Type B pancreatic cell (in vitro differentiated cells): Measurements from ENCODE around the gene SPAG16. TPM values are rescaled to one million over a fixed set of nuclear protein-coding genes. Genes with fewer than 3 reads are reported as not detected.

Experiments used
- DNase-seq: peaks from one replicate; pipeline ENCODE4 v3.0.0; 2021; ENCODE audit warnings: mixed read lengths; ENCODE audit not compliant: unreplicated experiment; ENCODE audit errors: extremely low spot score
- H3K27ac Mint-ChIP-seq: 2 replicates; pipeline ENCODE4 v1.8.0; 2021; ENCODE audit warnings: mild to moderate bottlenecking, mixed read lengths
- H3K27me3 Mint-ChIP-seq: 2 replicates; pipeline ENCODE4 v1.8.0; 2021; ENCODE audit warnings: mixed read lengths
- H3K36me3 Mint-ChIP-seq: 2 replicates; pipeline ENCODE4 v1.8.0; 2021; ENCODE audit warnings: mixed read lengths
- H3K4me1 Mint-ChIP-seq: one replicate; pipeline ENCODE4 v1.8.0; 2021; ENCODE audit warnings: mixed read lengths; ENCODE audit not compliant: unreplicated experiment
- H3K4me3 Mint-ChIP-seq: 2 replicates; pipeline ENCODE4 v1.8.0; 2021; ENCODE audit warnings: mild to moderate bottlenecking, mixed read lengths
- H3K9me3 Mint-ChIP-seq: 2 replicates; pipeline ENCODE4 v1.8.0; 2021; ENCODE audit warnings: mixed read lengths
- CTCF ChIP-seq: fragments of 200-600 bp; sonication (generic); conservative IDR thresholded peaks from 2 replicates; pipeline ENCODE4 v1.5.0; 2021; ENCODE audit warnings: antibody characterized with exemption, mild to moderate bottlenecking
- total RNA-seq: library from RNA; stranded (reverse); gene quantifications from 2 replicates; pipeline ENCODE4 v1.2.1, GENCODE V29; 2021; ENCODE audit warnings: low replicate concordance

Gene SPAG16
- total RNA-seq, 1 donor from 2014 or later, result 54.8 TPM

GRCh38 chr2:213920014-213920413 is 635.8 kb downstream of the SPAG16 start:
- no peaks in the 10 kb centered on the region for H3K4me1 Mint-ChIP-seq
- no peak overlapping the region for H3K27ac Mint-ChIP-seq
- TF ChIP-seq CTCF, result no peak
- H3K36me3 Mint-ChIP-seq, result no peaks in the 10 kb centered on the region
- DNase-seq, result no peak
- no peak overlapping the region for H3K4me3 Mint-ChIP-seq
- H3K27me3 Mint-ChIP-seq, result no peaks in the 10 kb centered on the region
- H3K9me3 Mint-ChIP-seq, result peaks cover 15% of the 10 kb centered on the region

GRCh38 chr2:213923543-213923942 is 639.3 kb downstream of the SPAG16 start:
- Mint-ChIP-seq H3K4me1 (no peaks in the 10 kb centered on the region), H3K27me3 (no peaks in the 10 kb centered on the region), H3K9me3 (peaks cover 15% of the 10 kb centered on the region), H3K36me3 (no peaks in the 10 kb centered on the region), H3K27ac (peak overlapping the region; percentile 16), H3K4me3 (peak overlapping the region; percentile 50)
- no peak for DNase-seq
- TF ChIP-seq CTCF, result no peak

- Mint-ChIP-seq H3K4me1 (no peaks in the 10 kb centered on the region), H3K4me3 (no peak overlapping the region), H3K27me3 (no peaks in the 10 kb centered on the region), H3K27ac (no peak overlapping the region), H3K9me3 (no peaks in the 10 kb centered on the region), H3K36me3 (no peaks in the 10 kb centered on the region)
- DNase-seq, result no peak
- TF ChIP-seq CTCF, result peak; percentile 67
Observed at GRCh38 chr2:213934560-213934959, 650.3 kb downstream of the SPAG16 start.

- no peak for TF ChIP-seq CTCF
- H3K27me3 Mint-ChIP-seq, result no peaks in the 10 kb centered on the region
- no peak for DNase-seq
- no peak overlapping the region for H3K27ac Mint-ChIP-seq
- H3K4me3 Mint-ChIP-seq, result no peak overlapping the region
- H3K36me3 Mint-ChIP-seq, result no peaks in the 10 kb centered on the region
- no peaks in the 10 kb centered on the region for H3K4me1 Mint-ChIP-seq
- H3K9me3 Mint-ChIP-seq, result no peaks in the 10 kb centered on the region
Observed at GRCh38 chr2:213958086-213958485, 673.8 kb downstream of the SPAG16 start.

- no peak overlapping the region for H3K27ac Mint-ChIP-seq
- DNase-seq, result no peak
- no peaks in the 10 kb centered on the region for H3K4me1 Mint-ChIP-seq
- H3K4me3 Mint-ChIP-seq, result no peak overlapping the region
- TF ChIP-seq CTCF, result no peak
- no peaks in the 10 kb centered on the region for H3K9me3 Mint-ChIP-seq
- H3K27me3 Mint-ChIP-seq, result no peaks in the 10 kb centered on the region
- H3K36me3 Mint-ChIP-seq, result no peaks in the 10 kb centered on the region
Observed at GRCh38 chr2:213959589-213959988, 675.3 kb downstream of the SPAG16 start.

GRCh38 chr2:213971536-213971935 is 687.3 kb downstream of the SPAG16 start:
- DNase-seq, result no peak
- Mint-ChIP-seq H3K36me3 (no peaks in the 10 kb centered on the region), H3K4me1 (no peaks in the 10 kb centered on the region), H3K27me3 (no peaks in the 10 kb centered on the region), H3K4me3 (no peak overlapping the region), H3K9me3 (no peaks in the 10 kb centered on the region), H3K27ac (no peak overlapping the region)
- no peak for TF ChIP-seq CTCF
